HG03378 (cell line): ENCODE data around the gene MRTO4.
"Not testable (repeated sequence)": the region's sequence is repeated elsewhere in the genome, so short reads cannot be mapped to it uniquely, and the experiment has no call there.

Source experiments
- ATAC-seq: cut with Tn5 transposase; IDR thresholded peaks from one replicate; pipeline ENCODE4 v1.9.1; 2021; ENCODE audit warnings: mild to moderate bottlenecking, moderate library complexity; ENCODE audit not compliant: unreplicated experiment

The MRTO4 gene

DNA sequence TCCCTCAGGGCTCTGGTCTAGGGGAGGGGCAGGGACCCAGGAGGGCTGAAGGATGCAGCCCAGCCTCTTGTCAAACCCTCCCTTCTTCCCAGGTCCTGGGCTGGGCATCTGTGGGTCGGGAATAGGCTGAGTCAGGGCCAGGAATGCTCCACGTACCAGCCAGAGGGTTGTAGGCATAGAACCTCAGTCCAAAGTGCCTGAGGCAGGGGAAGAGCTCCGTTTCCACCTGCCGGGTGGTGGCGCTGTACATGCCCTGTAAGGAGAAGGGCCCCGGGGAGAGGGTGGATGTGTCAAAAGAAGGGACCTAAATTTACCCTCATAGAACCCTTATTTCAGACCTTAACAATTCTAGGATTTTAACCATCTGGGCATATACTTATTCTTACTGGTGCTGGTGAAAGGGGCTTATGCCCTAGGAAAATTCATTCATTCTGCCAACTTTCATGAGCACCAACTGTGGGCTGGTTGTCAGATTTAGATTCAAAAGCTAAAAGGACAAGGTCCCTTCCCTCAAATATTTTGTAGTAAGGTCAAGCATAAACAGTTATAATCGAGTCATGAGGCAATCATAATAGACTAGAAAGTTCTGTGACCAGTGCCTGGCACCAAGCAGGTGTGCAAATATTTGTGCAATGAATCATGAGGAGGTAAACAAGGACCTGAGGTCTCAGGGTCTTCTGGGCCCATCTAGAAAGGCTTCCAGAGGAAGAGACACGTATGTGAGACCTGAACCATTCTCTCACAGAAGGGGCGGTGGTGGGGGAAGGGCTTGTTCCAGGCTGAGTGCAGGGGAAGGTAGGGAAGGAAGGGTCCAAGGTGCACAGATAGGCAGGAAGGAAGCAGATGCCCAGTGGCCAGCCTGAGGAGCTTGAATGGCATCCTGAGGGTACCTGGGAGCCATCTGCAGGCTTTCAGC is 18.1 kb downstream of the MRTO4 start:
- not testable (repeated sequence) for ATAC-seq

DNA sequence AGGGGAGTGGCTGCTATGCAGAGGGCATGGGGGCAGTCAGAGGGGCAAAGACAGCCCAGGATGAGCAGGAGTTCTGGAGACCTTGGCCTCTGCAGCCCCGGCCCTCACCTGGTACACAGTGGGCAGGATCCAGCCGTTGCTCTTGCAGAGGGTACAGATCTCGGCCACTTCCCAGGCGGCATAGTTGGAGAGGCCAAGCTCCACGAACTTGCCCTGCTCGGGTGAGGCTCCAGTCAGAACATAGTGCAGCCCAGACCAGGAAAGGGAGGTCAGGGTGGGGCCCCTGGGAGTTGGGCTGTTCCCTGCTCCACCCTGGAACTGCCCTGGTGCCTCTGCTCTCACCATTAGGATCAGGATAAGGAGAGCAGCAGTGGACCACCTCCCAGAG is 18.7 kb downstream of the MRTO4 start:
- not testable (repeated sequence) for ATAC-seq

DNA sequence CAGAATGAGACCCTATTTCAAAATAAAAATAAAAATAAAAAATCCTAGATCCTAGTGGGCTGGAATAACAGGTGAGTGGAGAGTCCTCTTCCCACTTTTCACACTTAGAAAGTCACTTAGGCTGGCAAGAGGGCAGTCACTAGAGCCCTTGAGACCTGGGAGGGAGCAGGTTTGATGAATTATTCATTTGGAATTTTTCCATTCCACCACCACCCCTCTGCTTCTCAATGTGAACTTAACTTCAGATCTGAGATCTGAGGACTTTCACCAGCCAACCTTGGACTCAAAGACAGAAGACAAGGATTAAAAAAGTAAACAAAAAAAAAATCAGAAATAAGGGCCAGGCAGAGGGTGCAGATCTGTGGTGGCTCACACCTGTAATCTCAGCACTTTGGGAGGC is 20.5 kb downstream of the MRTO4 start:
- ATAC-seq, result no peak

GRCh38 chr1:19273106-19273843 is 21.7 kb downstream of the MRTO4 start:
- ATAC-seq, result no peak

GRCh38 chr1:19273844-19274531 is 22.4 kb downstream of the MRTO4 start:
- ATAC-seq, result not testable (repeated sequence)

DNA sequence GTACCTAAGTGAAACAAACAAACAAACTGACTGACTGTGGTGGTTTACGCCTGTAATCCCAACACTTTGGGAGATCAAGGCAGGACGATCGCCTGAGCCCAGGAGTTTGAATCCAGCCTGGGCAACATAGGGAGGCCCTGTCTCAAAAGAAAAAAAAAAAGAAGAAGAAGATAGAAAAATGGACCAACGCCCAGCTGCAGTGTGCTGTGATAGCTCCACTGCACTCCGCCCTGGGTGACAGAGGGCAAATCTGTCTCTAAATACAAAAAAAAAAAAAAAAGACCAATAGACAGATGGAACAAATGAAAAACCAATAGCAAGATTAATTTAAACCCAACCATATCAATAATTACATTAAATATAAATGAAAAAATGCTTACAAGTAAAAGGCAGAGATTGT is 23.0 kb downstream of the MRTO4 start:
- no peak for ATAC-seq

DNA sequence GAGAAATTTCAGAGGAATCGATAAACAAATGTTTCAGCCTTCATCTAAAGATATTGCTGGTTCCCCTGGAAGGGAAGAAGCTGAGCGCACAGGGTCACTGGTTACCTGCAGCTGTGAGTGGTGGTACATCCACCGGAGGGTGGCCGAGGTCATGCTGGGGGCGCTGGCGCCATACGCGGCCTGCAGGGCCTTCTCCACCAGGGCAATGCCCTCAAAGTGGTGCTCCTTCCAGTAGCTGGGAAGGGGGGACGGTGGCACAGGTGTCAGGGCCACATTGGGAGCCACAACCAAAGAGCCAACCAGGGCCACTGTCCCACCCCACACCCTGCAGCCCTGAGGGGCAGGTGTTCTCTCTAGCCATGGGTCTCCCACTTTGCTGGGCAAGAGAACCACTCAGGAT is 32.3 kb downstream of the MRTO4 start:
- ATAC-seq, result no peak

DNA sequence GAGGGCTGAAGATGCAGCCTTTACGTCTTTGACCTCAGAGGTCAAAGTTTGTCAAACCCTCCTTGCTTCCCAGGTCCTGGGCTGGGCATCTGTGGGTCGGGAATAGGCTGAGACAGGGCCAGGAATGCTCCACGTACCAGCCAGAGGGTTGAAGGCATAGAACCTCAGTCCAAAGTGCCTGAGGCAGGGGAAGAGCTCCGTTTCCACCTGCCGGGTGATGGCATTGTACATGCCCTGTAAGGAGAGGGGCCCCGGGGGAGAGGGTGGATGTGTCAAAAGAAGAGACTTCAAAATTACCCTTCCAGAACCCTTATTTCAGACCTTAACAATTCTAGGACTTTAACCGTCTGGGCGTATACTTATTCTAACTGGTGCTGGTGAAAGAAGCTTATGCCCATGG is 33.3 kb downstream of the MRTO4 start:
- no peak for ATAC-seq

- not testable (repeated sequence) for ATAC-seq
Observed at GRCh38 chr1:19285366-19285765, 33.8 kb downstream of the MRTO4 start.

DNA sequence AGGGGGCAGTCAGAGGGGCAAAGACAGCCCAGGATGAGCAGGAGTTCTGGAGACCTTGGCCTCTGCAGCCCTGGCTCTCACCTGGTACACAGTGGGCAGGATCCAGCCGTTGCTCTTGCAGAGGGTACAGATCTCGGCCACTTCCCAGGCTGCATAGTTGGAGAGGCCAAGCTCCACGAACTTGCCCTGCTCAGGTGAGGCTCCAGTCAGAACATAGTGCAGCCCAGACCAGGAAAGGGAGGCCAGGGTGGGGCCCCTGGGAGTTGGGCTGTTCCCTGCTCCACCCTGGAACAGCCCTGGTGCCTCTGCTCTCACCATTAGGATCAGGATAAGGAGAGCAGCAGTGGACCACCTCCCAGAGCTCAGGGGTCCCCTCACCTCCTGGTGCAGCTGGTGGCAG is 34.2 kb downstream of the MRTO4 start:
- not testable (repeated sequence) for ATAC-seq

DNA sequence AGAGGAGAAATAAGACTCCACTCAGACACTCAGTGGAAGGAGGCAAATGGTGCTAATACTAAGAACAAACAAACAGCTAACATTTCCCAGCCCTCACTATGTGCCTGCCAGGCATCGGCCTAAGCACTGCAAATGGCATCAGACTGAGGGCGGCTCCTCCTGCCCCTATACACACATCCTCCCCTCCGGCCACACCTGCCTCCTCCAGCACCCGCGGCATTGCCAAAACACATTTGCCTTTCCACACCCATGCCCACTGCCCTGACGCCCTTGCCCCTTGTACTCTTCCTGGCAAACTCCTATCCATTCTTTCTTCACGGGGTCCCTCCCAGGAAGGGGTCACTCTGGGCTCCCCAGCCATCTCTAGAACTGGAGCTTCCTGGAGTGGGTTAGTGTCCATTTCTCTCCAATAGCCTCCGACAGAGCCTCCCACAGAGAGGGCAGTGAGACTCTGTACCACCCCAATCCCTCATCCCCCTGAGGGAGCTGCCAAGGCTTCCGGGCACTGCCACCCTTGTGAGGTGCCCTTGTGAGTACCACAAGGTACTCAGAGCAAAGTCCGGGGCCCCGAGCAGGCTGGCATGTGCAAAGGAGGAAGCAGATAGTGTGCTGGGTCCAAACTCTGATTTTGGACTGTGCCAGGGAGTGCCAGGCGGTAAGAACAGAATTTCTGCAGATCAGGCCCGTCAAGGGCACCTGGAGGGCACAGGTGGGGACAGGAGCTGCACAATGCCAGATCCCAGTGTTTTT is 36.0 kb downstream of the MRTO4 start:
- ATAC-seq, result no peak

DNA sequence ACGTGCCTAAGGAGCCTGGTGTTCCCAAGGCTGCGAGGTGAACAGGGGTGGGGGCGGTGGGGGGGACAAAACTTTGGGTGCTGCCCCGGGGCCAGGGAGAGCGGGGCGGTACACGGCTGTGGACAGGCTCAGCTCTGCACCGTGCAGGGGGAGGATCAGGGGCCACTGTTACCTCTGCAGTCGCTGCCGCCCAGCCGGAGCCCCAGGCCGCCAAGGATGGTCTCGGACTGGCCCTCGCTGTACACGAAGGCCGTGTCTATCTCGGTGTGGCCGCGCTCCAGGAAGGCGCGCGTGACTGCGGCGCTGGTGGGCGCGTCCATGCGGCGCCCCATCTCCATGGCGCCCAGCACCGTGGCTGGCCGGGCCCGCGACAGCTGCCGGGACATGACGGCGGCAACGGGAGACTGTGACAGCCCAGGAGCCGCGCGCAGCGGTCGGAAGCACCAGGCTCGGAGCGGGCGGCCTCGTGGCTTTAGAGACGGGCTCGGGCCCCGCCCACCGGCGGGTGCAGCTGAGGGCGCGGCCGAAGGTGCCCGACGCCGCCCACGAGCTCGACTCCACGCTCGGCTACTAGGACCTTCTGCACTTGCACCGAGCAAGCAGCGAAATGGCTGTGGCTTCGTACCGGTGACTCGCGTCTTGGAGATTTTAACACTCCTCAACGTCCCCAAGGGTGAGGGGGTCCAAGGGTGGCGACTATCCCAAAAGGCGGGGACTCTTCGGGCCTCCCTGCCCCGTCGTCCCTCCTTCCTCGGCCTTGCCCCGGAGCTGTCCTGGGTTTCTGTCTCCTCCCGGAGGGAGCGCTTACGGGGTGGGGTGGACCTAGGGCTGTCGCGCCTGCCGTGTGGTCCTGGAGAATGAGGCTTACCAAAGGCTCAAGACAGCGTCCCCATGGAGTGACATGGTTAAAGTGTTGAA is 37.0 kb downstream of the MRTO4 start, which contains the start of gene AKR7A3:
Gene AKR7A3 (minus strand): TSS at position 447 of the 918 bp plus-strand sequence. CDS start 61 bp downstream, at position 386.
- not testable (repeated sequence) for ATAC-seq

GRCh38 chr1:19289244-19289643 is 37.6 kb downstream of the MRTO4 start:
- no peak for ATAC-seq

GRCh38 chr1:19294638-19295037 is 43.0 kb downstream of the MRTO4 start:
- no peak for ATAC-seq

DNA sequence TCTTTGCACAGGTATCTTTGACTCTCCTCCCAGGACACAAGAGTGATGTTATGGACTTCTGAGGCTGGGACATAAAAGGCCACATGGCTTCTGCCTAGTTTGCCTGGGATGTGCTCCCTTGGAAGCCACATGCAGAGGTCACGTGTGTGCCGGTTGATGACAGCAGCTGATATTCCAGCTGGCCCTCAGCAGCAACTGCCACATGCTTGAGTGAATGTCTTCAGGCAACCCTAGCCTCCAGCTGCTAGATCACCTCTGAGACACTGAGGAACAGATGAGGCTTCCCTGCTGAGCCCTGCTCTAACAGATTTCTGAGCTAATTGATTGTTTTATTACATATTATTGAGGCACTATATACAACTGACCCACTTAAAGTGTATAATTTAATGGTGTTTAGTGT is 48.6 kb downstream of the MRTO4 start:
- ATAC-seq, result no peak

DNA sequence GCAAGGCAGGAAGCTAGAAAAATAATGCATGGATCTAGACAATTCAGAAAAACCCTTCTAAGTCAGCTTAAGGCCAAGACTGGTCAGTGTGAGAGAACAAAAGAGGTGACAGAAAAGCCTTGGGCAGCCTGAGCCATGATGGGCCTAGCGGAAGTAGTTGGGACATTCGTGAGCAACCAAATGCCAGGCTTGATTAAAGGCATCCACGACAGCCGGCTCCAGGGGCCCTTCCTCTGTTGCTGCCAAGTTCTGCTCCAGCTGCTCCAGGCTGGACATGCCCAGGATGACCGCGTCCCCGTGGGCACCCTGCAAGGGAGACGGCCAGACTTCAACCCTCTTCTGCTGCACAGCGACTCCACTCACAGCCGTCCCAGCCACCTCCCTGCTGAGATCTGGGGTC is 52.5 kb downstream of the MRTO4 start:
- not testable (repeated sequence) for ATAC-seq

DNA sequence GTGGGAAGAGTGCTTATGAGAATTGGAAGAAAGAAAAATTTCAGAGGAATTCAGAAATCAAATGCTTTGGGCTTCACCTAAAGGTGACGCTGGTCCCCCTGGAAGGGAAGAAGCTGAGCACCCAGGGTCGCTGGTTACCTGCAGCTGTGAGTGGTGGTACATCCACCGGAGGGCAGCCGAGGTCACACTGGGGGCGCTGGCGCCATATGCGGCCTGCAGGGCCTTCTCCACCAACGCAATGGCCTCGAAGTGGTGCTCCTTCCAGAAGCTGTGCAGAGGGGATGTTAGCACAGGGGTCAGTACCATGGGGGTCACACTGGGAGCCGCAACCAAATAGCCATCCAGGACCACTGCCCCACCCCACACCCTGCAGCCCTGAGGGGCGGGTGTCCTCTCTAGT is 54.3 kb downstream of the MRTO4 start:
- no peak for ATAC-seq

DNA sequence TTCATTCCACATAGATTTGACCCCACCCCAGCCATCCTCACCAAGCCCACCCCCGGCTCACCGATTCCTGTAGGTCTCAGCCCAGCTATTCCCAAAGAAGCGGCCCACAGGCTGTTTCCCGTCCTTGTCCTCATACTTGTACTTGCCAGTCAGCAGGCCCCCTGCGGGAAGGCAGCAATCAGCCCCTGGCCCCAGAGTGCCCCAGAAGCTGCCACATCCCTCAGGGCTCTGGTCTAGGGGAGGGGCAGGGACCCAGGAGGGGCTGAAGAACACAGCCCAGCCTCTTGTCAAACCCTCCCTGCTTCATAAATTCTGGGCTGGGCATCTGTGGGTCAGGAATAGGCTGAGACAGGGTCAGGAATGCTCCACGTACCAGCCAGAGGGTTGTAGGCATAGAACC is 55.3 kb downstream of the MRTO4 start:
- no peak for ATAC-seq

DNA sequence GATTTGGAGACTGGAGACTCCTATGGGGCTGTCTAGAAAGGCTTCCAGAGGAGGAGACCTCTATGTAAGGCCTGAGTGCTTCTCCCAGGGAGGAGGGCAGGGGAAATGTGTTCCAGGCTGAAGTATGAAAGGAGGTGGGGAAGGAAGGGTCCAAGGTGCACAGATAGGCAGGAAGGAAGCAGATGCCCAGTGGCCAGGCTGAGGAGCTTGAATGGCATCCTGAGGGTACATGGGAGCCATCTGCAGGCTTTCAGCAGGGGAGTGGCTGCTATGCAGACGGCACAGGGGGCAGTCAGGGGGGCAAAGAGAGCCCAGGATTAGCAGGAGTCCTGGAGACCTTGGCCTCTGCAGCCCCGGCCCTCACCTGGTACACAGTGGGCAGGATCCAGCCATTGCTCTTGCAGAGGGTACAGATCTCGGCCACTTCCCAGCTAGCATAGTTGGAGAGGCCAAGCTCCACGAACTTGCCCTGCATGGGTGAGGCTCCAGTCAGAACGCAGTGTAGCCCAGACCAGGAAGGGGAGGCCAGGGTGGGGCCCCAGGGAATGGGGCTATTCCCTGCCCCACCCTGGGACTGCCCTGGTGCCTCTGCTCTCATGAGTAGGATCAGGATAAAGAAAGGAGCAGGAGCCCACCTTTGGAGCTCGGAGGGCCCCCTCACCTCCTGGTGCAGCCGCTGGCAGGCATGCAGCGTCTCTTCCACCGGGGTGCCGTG is 56.3 kb downstream of the MRTO4 start:
- no peak for ATAC-seq
